ENCODE data around the gene MCMBP.
A peak's percentile ranks its signal among the peaks of the same experiment; 100 is the strongest.
"Not testable (repeated sequence)": the region's sequence is repeated elsewhere in the genome, so short reads cannot be mapped to it uniquely, and the experiment has no call there.

Gene MCMBP

DNA sequence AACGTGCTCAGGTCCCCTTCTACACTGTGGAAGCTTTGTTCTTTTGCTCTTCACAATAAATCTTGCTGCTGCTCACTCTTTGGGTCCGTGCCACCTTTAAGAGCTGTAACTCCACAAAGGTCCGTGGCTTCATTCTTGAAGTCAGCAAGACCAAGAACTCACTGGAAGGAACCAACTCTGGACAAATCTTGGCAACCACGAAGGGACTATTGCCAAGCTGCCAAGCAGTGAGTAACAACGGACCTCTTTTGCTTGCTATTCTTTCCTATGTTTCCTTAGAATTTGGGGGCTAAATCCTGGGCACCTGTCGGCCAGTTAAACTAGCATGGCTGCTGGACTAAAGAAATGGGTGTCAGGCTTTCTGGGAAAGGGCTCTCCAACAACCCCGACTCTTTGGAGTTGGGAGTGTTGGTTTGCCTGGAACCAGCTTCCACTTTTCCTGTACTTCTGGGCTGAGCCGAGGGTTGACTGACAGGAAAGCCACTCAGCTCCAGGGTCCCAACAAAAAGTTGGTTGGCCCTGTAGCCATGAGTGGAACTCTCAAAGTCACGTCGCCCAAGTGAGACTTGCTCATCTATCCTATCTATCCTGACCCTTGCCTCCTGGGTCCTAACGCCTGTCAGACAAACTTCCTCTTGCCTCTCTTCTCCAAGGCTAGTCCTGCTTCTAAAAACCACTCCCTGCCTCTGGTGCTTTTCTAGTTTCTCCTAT lies 11.4 kb upstream of the MCMBP start:
- DNase-seq; intact Hi-C loops (cut with DNase I): not testable (repeated sequence)

DNA sequence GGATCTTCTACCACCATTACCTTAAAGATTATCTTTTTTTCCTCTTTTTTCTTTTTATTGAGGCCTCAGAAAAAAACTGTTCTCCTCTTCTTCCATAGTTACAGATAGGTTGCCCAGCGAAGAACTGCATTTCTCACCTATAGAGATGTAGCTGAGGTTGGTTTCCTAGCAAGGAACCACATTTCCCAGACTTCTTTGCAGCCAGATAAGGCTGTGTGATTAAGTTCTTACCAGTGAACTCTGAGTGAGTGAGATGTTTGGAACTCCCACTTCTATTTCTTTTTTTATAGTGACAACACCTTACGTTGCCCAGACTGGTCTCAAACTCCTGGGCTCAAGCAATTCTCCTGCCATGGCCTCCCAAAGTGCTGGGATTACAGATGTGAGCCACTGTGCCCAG lies 5.9 kb upstream of the MCMBP start:
- intact Hi-C loops (cut with DNase I) = no loop called here
- no peak for DNase-seq

DNA sequence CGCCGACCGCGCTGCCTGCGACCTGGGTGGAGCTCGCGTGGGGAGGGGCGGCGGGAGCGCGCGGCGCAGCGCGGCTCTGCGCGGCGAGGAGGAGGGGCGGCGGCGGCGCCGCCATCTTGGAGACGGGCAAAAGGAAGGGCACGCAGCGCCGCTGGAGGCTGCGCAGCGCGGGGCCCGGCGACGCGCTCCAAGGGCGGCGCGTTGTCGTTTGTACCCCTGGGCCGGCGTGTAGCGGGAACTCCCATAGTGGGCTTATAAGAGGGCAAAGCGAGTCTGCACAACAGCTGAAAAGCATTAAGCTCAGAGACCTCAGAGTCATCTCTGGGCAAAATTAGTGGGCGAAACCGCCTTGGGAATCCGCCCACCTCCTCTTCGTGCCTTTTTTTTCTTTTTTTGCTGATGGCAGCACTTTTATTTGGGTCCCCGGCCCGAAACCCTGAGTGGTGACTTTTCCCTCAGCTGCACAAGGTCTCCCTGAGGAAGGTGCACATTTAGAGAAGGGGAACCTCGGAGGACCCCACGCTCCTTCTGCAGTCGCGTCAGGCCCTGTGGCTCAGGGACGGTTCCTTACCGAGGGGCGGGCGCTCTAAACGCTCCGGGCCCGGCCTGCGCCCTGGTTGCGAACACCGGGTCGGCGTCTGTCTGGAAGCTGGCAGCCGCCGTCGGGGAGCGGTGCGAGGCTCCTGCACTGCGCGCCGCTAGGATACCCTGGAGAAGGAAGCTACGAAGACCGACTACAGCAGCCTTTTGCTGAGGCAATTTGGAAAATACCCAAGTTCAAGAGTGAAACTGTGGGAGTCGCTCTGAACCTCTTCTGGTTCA lies 428 bp upstream of the MCMBP start:
- peak; percentile 80 to 98 (median 85) for DNase-seq
- intact Hi-C loops (cut with DNase I) = loop anchor here (1.0 to 5.0 kb wide), 3 partner anchors 19 to 277 kb away; partner anchors contain the start of genes INPP5F, SEC23IP and TIAL1

DNA sequence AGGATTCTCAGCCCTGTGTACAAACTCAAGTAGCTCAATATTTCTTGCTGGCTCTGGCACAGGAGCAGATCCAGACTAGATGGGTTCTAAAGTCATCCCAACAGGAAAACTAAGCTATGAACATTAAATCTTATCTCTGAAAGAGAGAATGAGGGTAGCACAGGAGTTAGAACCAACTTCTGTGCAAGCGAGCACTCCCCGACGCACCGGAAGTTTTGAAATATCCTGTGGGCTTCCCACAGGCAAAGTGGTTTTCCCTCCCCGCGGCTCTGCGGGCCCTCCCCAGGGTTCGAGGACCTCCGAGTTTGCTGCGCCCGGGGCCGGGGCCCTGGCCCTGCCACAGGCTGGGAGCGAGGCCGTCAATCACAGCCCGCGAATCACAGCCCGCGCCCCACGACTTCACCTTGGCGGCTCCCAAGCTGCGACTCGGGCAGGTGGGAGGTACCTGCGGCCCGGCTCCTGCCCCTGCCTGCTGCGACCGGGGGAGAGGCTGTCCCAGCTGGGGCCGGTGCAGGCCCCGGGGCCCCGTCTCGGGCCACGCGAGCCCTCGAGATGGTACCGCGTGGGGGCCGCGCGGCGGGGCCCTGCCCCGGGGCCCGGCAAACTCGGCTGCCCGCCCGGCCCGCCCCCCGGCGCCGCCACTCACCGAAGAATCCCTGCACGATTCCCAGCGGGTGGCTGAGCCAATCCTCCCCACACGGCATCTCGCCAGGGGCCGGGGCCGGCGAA lies 598 bp downstream of the MCMBP start:
- intact Hi-C loops (cut with DNase I) = loop anchor here (1.0 to 5.0 kb wide), 2 partner anchors 145 to 276 kb away; partner anchors contain the start of genes INPP5F and TIAL1
- peak in 8 of 10 donors; percentile 20 to 90 (median 32) for DNase-seq

DNA sequence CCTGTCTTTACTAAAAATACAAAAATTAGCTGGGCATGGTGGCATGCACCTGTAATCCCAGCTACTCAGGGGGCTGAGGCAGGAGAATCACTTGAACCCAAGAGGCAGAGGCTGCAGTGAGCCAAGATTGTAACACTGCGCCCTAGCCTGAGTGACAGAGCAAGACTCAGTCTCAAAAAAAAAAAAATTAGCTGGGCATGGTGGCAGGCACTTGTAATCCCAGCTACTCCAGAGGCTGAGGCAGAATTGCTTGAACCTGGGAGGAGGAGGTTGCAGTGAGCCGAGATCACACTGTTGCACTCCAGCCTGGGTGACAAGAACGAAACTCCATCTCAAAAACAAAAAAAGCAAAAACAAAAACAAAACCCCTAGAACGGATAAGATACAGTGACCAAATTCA lies 3.2 kb downstream of the MCMBP start:
- intact Hi-C loops (cut with DNase I) = not testable (repeated sequence)

GRCh38 chr10:119867317-119867716 lies 5.3 kb downstream of the MCMBP start:
- intact Hi-C loops (cut with DNase I) = no loop called here
- peak in 4 of 10 donors; percentile 12 to 71 (median 26) for DNase-seq

More for the DNA sequence above, 3.2 kb downstream of the MCMBP start:
- DNase-seq = not testable (repeated sequence)

DNA sequence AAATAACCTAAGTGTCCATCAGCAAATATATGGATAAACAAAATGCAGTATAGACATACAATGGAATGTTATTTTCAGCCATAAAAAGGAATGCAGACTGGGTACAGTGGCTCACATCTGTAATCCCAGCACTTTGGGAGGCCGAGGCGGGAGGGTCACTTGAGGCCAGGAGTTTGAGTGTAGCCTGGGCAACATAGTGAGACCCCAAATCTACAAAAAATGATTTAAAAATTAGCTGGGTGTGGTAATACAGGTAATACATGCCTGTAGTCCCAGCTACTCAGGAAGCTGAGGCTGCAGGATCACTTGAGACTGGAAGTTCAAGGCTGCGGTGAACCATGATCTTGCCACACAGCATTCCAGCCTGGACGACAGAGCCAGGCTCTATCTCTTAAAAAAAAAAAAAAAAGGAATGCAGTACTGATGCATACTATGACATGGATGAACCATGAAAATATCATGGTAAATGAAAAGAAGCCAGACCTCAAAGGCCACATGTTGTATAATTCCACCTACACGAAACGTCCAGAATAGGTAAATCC lies 6.9 kb downstream of the MCMBP start:
- DNase-seq = no peak
- intact Hi-C loops (cut with DNase I) = no loop called here

DNA sequence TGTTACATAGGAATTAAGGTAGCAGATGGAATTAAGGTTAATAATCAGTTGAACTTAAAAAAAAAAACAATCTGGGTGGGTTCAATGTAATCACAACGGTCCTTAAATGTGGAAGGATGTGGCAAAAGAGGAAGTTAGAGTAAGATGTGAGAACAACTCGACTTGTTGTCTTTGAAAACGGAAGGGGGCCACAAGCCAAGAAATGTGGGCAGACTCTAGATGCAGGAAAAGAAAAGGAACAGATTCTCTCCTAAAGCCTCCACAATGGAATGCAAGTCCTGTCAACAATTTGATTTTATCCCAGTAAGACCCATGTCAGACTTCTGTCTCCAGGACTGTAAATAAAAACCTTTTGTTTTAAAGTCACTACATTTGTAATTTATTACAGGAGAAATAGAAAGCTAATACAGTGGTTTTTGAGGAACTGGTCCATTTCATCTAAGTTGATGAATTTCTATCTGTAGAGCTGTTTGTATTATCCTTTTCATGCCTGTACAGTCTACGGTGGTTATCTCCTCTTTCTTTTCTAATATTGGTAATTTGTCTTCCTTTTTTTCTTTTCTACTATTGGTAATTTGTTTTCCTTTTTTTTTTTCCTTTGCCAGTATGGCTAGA lies 8.6 kb downstream of the MCMBP start:
- intact Hi-C loops (cut with DNase I) = no loop called here
- DNase-seq = no peak

DNA sequence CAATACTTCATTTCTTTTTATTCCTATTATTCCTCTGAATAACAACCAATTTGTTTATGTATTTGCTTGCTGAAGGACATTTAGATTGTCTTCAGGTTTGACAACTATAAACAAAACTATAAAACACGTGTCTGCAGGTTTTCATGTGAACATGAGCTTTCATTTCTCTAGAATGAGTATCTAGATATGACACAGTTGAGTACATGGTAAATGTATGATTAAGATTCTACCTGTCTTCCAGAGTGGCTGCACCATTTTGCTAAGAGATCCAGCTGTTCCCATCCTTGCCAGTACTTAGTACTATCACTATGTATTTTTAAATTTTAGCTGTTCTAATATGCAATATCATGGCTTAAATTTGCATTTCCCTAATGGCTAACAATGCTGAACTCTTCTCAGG lies 10.1 kb downstream of the MCMBP start:
- intact Hi-C loops (cut with DNase I) = no loop called here
- DNase-seq = no peak

GRCh38 chr10:119860866-119861607 lies 11.6 kb downstream of the MCMBP start:
- intact Hi-C loops (cut with DNase I) = no loop called here
- no peak for DNase-seq

- DNase-seq = no peak
- intact Hi-C loops (cut with DNase I) = loop anchor here (1.0 to 5.0 kb wide), 3 partner anchors 109 to 252 kb away; no protein-coding TSS in a partner anchor
Observed at GRCh38 chr10:119859420-119860258, 13.0 kb downstream of the MCMBP start.

GRCh38 chr10:119858063-119858462 lies 14.6 kb downstream of the MCMBP start:
- intact Hi-C loops (cut with DNase I) = loop anchor here (2.0 to 5.0 kb wide), 2 partner anchors 107 to 251 kb away; no protein-coding TSS in a partner anchor
- DNase-seq = no peak

- intact Hi-C loops (cut with DNase I) = no loop called here
- no peak for DNase-seq
Observed at GRCh38 chr10:119853574-119853973, 19.1 kb downstream of the MCMBP start.

GRCh38 chr10:119852822-119853221 lies 19.8 kb downstream of the MCMBP start:
- DNase-seq = no peak
- intact Hi-C loops (cut with DNase I) = no loop called here

DNA sequence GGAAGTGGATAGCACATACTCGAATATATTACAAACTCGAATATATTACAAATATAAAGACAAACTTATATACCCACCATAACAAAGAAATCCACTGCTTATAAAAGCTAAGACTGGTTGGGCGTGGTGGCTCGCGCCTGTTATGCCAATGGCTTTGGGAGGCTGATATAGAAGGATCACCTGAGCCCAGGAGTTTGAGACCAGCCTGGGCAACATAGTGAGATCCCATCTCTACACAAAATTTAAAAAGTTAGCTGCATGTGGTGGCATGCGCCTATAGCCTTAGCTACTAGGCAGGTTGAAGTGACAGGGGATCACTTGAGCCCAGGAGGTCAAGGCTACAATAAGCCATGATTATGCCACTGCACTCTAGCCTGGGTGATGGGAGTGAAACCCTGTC lies 20.4 kb downstream of the MCMBP start:
- no peak for DNase-seq
- intact Hi-C loops (cut with DNase I) = no loop called here

- DNase-seq = no peak
- intact Hi-C loops (cut with DNase I) = no loop called here
Observed at GRCh38 chr10:119849944-119850343, 22.7 kb downstream of the MCMBP start.

GRCh38 chr10:119849031-119849789 lies 23.4 kb downstream of the MCMBP start:
- intact Hi-C loops (cut with DNase I) = no loop called here
- no peak for DNase-seq

GRCh38 chr10:119845656-119846055 lies 27.0 kb downstream of the MCMBP start:
- intact Hi-C loops (cut with DNase I) = no loop called here
- DNase-seq = no peak

Data from posterior cingulate gyrus (tissue), 11 donors.